Fibroblast of lung (primary cell): Measurements from ENCODE around the gene MYH15. TPM values are rescaled to one million over a fixed set of nuclear protein-coding genes. Genes with fewer than 3 reads are reported as not detected.

Experiments used
- DNase-seq, 2 donors: peaks; one replicate each; pipeline versions ENCODE4 v3.0.0 to v3.0.0-alpha.2; 2010; ENCODE audit warnings: low read depth in 2 of 2
- H2AFZ ChIP-seq: 2 replicates; pipeline ENCODE4 v1.5.1; 2012; ENCODE audit warnings: low read length, control low read depth, inconsistent platforms
- H3K27ac ChIP-seq: 2 replicates; pipeline ENCODE4 v1.5.1; 2011; ENCODE audit warnings: low read length, control low read depth; ENCODE audit not compliant: insufficient read depth
- H3K27me3 ChIP-seq: 2 replicates; pipeline ENCODE4 v1.5.1; 2011; ENCODE audit warnings: mild to moderate bottlenecking, low read length; ENCODE audit not compliant: control insufficient read depth, insufficient read depth
- H3K36me3 ChIP-seq: 2 replicates; pipeline ENCODE4 v1.5.1; 2011; ENCODE audit warnings: low read length; ENCODE audit not compliant: control insufficient read depth, insufficient read depth
- H3K4me1 ChIP-seq: 2 replicates; pipeline ENCODE4 v1.5.1; 2011; ENCODE audit warnings: low read length; ENCODE audit not compliant: control insufficient read depth, insufficient read depth; ENCODE audit errors: extremely low read depth
- H3K4me2 ChIP-seq: 2 replicates; pipeline ENCODE4 v1.5.1; 2011; ENCODE audit warnings: low read length, control low read depth; ENCODE audit not compliant: insufficient read depth; ENCODE audit errors: extremely low read depth
- H3K4me3 ChIP-seq, 4 experiments: fragments of 200-600 bp in 1 of 4; sonication (generic) in 1 of 4; replicated peaks in 1 of 4; 2 replicates each; pipeline ENCODE4 v1.5.1; 2011 to 2016; ENCODE audit warnings: low read length in 4 of 4, low read depth in 3 of 4, mild to moderate bottlenecking in 3 of 4, control low read depth in 2 of 4, inconsistent platforms in 1 of 4, mixed read lengths in 1 of 4; ENCODE audit not compliant: insufficient read depth in 1 of 4; ENCODE audit errors: control extremely low read depth in 1 of 4
- H3K79me2 ChIP-seq: 2 replicates; pipeline ENCODE4 v1.5.1; 2012; ENCODE audit warnings: mild to moderate bottlenecking, low read length, inconsistent platforms; ENCODE audit not compliant: control insufficient read depth, insufficient read depth
- H3K9ac ChIP-seq: 2 replicates; pipeline ENCODE4 v1.5.1; 2011; ENCODE audit warnings: mild to moderate bottlenecking, low read length, control low read depth; ENCODE audit not compliant: insufficient read depth
- H3K9me3 ChIP-seq: 2 replicates; pipeline ENCODE4 v1.5.1; 2012; ENCODE audit warnings: low read depth, low read length; ENCODE audit not compliant: control insufficient read depth, insufficient read depth
- H4K20me1 ChIP-seq: 2 replicates; pipeline ENCODE4 v1.5.1; 2011; ENCODE audit warnings: low read length; ENCODE audit not compliant: control insufficient read depth, insufficient read depth; ENCODE audit errors: extremely low read depth
- CTCF ChIP-seq, 2 donors: IDR thresholded peaks in 1 of 2; conservative IDR thresholded peaks in 1 of 2; 1 replicate in 1 of 2; 2 replicates in 1 of 2; pipeline ENCODE4 v1.5.1; 2011 to 2012; ENCODE audit warnings: low read length in 2 of 2, control low read depth in 1 of 2, inconsistent platforms in 1 of 2, low read depth in 1 of 2, mild to moderate bottlenecking in 1 of 2
- EZH2 ChIP-seq: IDR thresholded peaks from 2 replicates; pipeline ENCODE4 v1.5.1; 2012; ENCODE audit warnings: low read length, control low read depth, mild to moderate bottlenecking; ENCODE audit errors: missing control alignments
- polyA plus RNA-seq, 2 donors: library from polyadenylated mRNA; depleted of rRNA in 1 of 2; stranded (reverse) in 1 of 2; unstranded in 1 of 2; fragments of >200 nt; gene quantifications; 2 replicates each; pipeline ENCODE4 v1.2.1, GENCODE V29; 2011 to 2012; ENCODE audit warnings: missing spikeins in 1 of 2
- total RNA-seq: library from RNA; depleted of rRNA; stranded (reverse); fragments of >200 nt; gene quantifications from 2 replicates; pipeline ENCODE4 v1.2.1, GENCODE V29; 2014

MYH15 gene
- total and polyA plus RNA-seq, 2 donors (not counting 1 experiment from before 2014, with no cell fraction given) = 0.05 to 0.17 TPM

DNA sequence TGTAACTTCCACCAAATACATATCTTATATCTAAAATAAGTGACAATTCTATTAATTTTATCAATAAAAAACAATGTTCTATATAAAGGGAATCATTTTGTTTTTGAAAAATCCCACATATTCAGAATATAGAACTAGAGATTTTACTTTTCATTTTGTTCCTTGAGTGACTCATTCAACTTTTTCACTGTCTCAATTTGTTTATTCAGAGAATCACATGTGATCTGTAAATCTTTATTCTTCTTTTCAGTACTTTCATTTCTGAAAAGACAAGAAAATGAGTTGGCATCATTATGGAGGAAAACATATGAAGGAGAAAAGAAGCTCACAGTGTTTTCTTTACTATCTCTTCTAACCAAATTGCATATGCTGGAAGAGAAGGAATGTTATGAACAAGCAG lies 43.8 kb upstream of the MYH15 start:
- no peak overlapping the region for H2AFZ ChIP-seq

GRCh38 chr3:108552267-108553159 lies 42.1 kb upstream of the MYH15 start:
- H3K4me1 ChIP-seq = peaks cover 2% of the 10 kb centered on the region
- H2AFZ ChIP-seq = no peak overlapping the region
- no peak overlapping the region for H3K4me2 ChIP-seq
- H3K9ac ChIP-seq = no peak overlapping the region
- no peaks in the 10 kb centered on the region for H3K79me2 ChIP-seq
- no peaks in the 10 kb centered on the region for H4K20me1 ChIP-seq
- H3K36me3 ChIP-seq = no peaks in the 10 kb centered on the region
- no peak overlapping the region for H3K4me3 ChIP-seq
- H3K27me3 ChIP-seq = no peaks in the 10 kb centered on the region
- DNase-seq = peak; percentile 29 to 78
- TF ChIP-seq EZH2 = no peak
- peak in 1 of 2 donors; percentile 39 for TF ChIP-seq CTCF (conservative IDR thresholded peaks at IDR 0.05 in 1 of 2, IDR thresholded peaks at IDR 0.05 in 1 of 2; ENCODE audit: low read depth in 1 of 2, low read length in 2 of 2)
- no peaks in the 10 kb centered on the region for H3K9me3 ChIP-seq
- no peak overlapping the region for H3K27ac ChIP-seq

More for the DNA sequence above, 43.8 kb upstream of the MYH15 start:
- no peaks in the 10 kb centered on the region for H4K20me1 ChIP-seq
- H3K4me2 ChIP-seq = peak overlapping the region; percentile 32
- no peaks in the 10 kb centered on the region for H3K36me3 ChIP-seq
- no peak overlapping the region for H3K27ac ChIP-seq
- H3K79me2 ChIP-seq = no peaks in the 10 kb centered on the region
- H3K4me1 ChIP-seq = peaks cover 2% of the 10 kb centered on the region
- H3K9ac ChIP-seq = no peak overlapping the region
- H3K9me3 ChIP-seq = no peaks in the 10 kb centered on the region
- peak in 1 of 2 donors; percentile 28 for DNase-seq
- H3K4me3 ChIP-seq = no peak overlapping the region
- no peaks in the 10 kb centered on the region for H3K27me3 ChIP-seq
- TF ChIP-seq CTCF (conservative IDR thresholded peaks at IDR 0.05 in 1 of 2, IDR thresholded peaks at IDR 0.05 in 1 of 2; ENCODE audit: low read depth in 1 of 2, low read length in 2 of 2) (no peak), EZH2 (no peak)

- Histone ChIP-seq H3K79me2 (no peaks in the 10 kb centered on the region), H3K36me3 (no peaks in the 10 kb centered on the region), H3K9ac (no peak overlapping the region), H3K4me1 (no peaks in the 10 kb centered on the region), H3K4me3 (no peak overlapping the region), H3K9me3 (no peaks in the 10 kb centered on the region), H3K27me3 (no peaks in the 10 kb centered on the region), H2AFZ (no peak overlapping the region), H3K4me2 (no peak overlapping the region), H4K20me1 (no peaks in the 10 kb centered on the region), H3K27ac (no peak overlapping the region)
- TF ChIP-seq EZH2 = no peak
- TF ChIP-seq CTCF (conservative IDR thresholded peaks at IDR 0.05 in 1 of 2, IDR thresholded peaks at IDR 0.05 in 1 of 2; ENCODE audit: low read depth in 1 of 2, low read length in 2 of 2) = no peak
- no peak for DNase-seq
Measured at GRCh38 chr3:108548886-108549285, 38.5 kb upstream of the MYH15 start.
